Hematopoietic multipotent progenitor cell treated with erythropoietin and hydrocortisone succinate and interleukin-3 and kit ligand, for 17 days (in vitro differentiated cells): ENCODE results near the gene PRRX1.

Experiments
- DNase-seq: peaks from one replicate; pipeline ENCODE4 v3.0.0-alpha.2; 2015; ENCODE audit warnings: low spot score

The PRRX1 gene

GRCh38 chr1:170769691-170770090, 105.8 kb downstream of the PRRX1 start:
- DNase-seq = no peak

- no peak for DNase-seq
These were observed 106.3 kb downstream of the PRRX1 start for GRCh38 chr1:170770254-170770653.

- DNase-seq = no peak
These were observed 112.3 kb downstream of the PRRX1 start for GRCh38 chr1:170776252-170776651.

GRCh38 chr1:170776777-170777176, 112.8 kb downstream of the PRRX1 start:
- no peak for DNase-seq
